DND-41 (cell line): ENCODE measurements around the gene RTRAF.

ENCODE experiments used
- ATAC-seq: fragments of 200-7000 bp; cut with Tn5 transposase; 3 replicates; pipeline ENCODE4 v1.9.1; 2021; ENCODE audit warnings: low read depth; ENCODE audit not compliant: insufficient read depth
- DNase-seq: peaks from one replicate; pipeline ENCODE4 v3.0.0-alpha.2; 2020
- H2AFZ ChIP-seq: 2 replicates; pipeline ENCODE4 v1.6.0; 2012; ENCODE audit warnings: low read depth, low read length
- H3K27ac ChIP-seq: 2 replicates; pipeline ENCODE4 v1.5.1; 2012; ENCODE audit warnings: low read length, inconsistent platforms
- H3K27me3 ChIP-seq: fragments of 200-600 bp; sonication (generic); 2 replicates; pipeline ENCODE4 v1.6.0; 2012; ENCODE audit warnings: low read length, mild to moderate bottlenecking, inconsistent platforms; ENCODE audit not compliant: insufficient read depth, poor library complexity
- H3K36me3 ChIP-seq: 2 replicates; pipeline ENCODE4 v1.5.1; 2012; ENCODE audit warnings: low read length, inconsistent platforms; ENCODE audit not compliant: insufficient read depth
- H3K4me1 ChIP-seq: 2 replicates; pipeline ENCODE4 v1.5.1; 2012; ENCODE audit warnings: mild to moderate bottlenecking, low read length; ENCODE audit not compliant: insufficient read depth
- H3K4me2 ChIP-seq: 2 replicates; pipeline ENCODE4 v1.6.0; 2012; ENCODE audit warnings: mild to moderate bottlenecking, moderate library complexity, low read length, inconsistent platforms; ENCODE audit not compliant: insufficient read depth
- H3K4me3 ChIP-seq, 2 experiments: fragments of 200-600 bp in 1 of 2; shearing (Covaris generic) in 1 of 2; 2 replicates each; pipeline ENCODE4 v1.5.1; 2012 to 2016; ENCODE audit warnings: inconsistent platforms in 2 of 2, low read length in 2 of 2, mild to moderate bottlenecking in 2 of 2, low read depth in 1 of 2, moderate library complexity in 1 of 2
- H3K79me2 ChIP-seq: 2 replicates; pipeline ENCODE4 v1.6.0; 2012; ENCODE audit warnings: low read length, inconsistent platforms; ENCODE audit not compliant: insufficient read depth
- H3K9ac ChIP-seq: 2 replicates; pipeline ENCODE4 v1.6.0; 2012; ENCODE audit warnings: low read depth, mild to moderate bottlenecking, inconsistent platforms, low read length, moderate library complexity
- H3K9me3 ChIP-seq: 2 replicates; pipeline ENCODE4 v1.5.1; 2012; ENCODE audit warnings: low read length, moderate library complexity, mild to moderate bottlenecking, inconsistent platforms; ENCODE audit not compliant: insufficient read depth, severe bottlenecking
- H4K20me1 ChIP-seq: 2 replicates; pipeline ENCODE4 v1.6.0; 2012; ENCODE audit warnings: low read length; ENCODE audit not compliant: insufficient read depth
- EZH2 ChIP-seq: IDR thresholded peaks from 3 replicates; pipeline ENCODE4 v1.6.1; 2012; ENCODE audit warnings: borderline replicate concordance, low read depth, mild to moderate bottlenecking, moderate library complexity, low read length, inconsistent platforms; ENCODE audit not compliant: severe bottlenecking
- TF ChIP-seq, protein P1 (sequence below): IDR thresholded peaks from 2 replicates; pipeline ENCODE4 v1.5.1; 2012; ENCODE audit warnings: borderline replicate concordance, low read length, moderate library complexity, mild to moderate bottlenecking; ENCODE audit not compliant: poor library complexity, severe bottlenecking; ENCODE audit errors: extremely low read depth

RTRAF gene

DNA sequence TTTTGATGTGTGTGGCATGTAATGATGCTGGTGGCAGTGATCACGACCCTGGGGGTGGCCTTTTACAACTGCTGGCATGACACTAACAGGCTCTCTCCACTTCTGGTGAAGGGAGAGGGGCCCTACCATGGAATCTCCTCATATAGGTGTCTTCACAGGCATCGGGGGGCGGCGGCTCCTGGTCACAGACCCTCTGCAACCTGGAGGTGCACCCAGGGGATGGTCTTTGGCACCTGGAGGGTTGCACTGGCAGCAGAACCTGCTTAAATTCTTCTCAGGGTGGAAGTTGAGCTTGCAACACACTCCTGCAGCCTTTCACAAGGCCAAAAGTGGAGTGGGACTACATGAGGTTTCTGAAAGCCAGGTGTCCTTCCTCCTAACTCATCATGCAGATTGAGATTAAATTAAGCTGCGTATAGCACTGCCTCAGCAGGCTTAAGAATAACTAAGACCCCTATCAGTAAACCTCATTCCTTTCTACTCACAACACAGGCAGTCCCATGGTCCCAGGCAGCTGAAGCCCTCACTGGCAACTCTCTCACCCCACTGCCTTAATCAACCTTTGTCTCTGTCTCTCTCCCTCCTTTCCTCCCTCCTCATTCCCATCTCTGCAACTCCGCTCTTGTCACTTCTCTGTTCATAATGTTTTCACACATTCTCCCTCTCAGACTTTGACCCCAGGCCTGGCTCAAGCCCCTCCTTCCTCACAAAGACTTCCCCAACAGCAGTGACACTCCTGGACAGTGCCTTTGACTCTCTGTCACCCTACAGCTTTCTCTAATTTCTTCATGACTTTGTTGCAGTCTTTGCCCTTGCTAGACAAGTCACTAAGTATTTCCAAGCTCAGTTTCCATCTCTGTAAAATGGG is 60.6 kb downstream of the RTRAF start:
- Histone ChIP-seq H3K9me3 (no peaks in the 10 kb centered on the region), H3K79me2 (no peaks in the 10 kb centered on the region), H3K4me1 (no peaks in the 10 kb centered on the region), H3K27ac (no peak overlapping the region), H2AFZ (no peak overlapping the region), H3K9ac (no peak overlapping the region), H3K4me3 (no peak overlapping the region), H3K4me2 (no peak overlapping the region), H4K20me1 (no peaks in the 10 kb centered on the region), H3K36me3 (no peaks in the 10 kb centered on the region), H3K27me3 (no peaks in the 10 kb centered on the region)
- TF ChIP-seq, protein P1, sequence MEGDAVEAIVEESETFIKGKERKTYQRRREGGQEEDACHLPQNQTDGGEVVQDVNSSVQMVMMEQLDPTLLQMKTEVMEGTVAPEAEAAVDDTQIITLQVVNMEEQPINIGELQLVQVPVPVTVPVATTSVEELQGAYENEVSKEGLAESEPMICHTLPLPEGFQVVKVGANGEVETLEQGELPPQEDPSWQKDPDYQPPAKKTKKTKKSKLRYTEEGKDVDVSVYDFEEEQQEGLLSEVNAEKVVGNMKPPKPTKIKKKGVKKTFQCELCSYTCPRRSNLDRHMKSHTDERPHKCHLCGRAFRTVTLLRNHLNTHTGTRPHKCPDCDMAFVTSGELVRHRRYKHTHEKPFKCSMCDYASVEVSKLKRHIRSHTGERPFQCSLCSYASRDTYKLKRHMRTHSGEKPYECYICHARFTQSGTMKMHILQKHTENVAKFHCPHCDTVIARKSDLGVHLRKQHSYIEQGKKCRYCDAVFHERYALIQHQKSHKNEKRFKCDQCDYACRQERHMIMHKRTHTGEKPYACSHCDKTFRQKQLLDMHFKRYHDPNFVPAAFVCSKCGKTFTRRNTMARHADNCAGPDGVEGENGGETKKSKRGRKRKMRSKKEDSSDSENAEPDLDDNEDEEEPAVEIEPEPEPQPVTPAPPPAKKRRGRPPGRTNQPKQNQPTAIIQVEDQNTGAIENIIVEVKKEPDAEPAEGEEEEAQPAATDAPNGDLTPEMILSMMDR: no peak
- TF ChIP-seq EZH2: no peak
- no peak for ATAC-seq
- DNase-seq: no peak

GRCh38 chr14:52051251-52051650 is 61.9 kb downstream of the RTRAF start:
- DNase-seq (no peak), ATAC-seq (no peak)
- Histone ChIP-seq H3K9ac (no peak overlapping the region), H3K4me3 (no peak overlapping the region), H3K9me3 (no peaks in the 10 kb centered on the region), H3K4me1 (no peaks in the 10 kb centered on the region), H3K27me3 (no peaks in the 10 kb centered on the region), H2AFZ (no peak overlapping the region), H4K20me1 (no peaks in the 10 kb centered on the region), H3K79me2 (no peaks in the 10 kb centered on the region), H3K36me3 (no peaks in the 10 kb centered on the region), H3K4me2 (no peak overlapping the region), H3K27ac (no peak overlapping the region)
- TF ChIP-seq EZH2: no peak
- TF ChIP-seq, protein P1: no peak

GRCh38 chr14:52051871-52052270 is 62.5 kb downstream of the RTRAF start:
- no peak overlapping the region for H2AFZ ChIP-seq
- H3K4me2 ChIP-seq: no peak overlapping the region
- no peaks in the 10 kb centered on the region for H3K36me3 ChIP-seq
- TF ChIP-seq, protein P1: no peak
- no peak for TF ChIP-seq EZH2
- H4K20me1 ChIP-seq: no peaks in the 10 kb centered on the region
- no peaks in the 10 kb centered on the region for H3K27me3 ChIP-seq
- DNase-seq (no peak), ATAC-seq (no peak)
- H3K4me3 ChIP-seq: no peak overlapping the region
- H3K27ac ChIP-seq: no peak overlapping the region
- no peaks in the 10 kb centered on the region for H3K4me1 ChIP-seq
- H3K9ac ChIP-seq: no peak overlapping the region
- no peaks in the 10 kb centered on the region for H3K9me3 ChIP-seq
- no peaks in the 10 kb centered on the region for H3K79me2 ChIP-seq
